HepG2 (cell line): ENCODE measurements around the gene SNAPC4. TPM values are rescaled to one million over a fixed set of nuclear protein-coding genes. Genes with fewer than 3 reads are reported as not detected.

Experiments
- AGO1 ChIP-seq: fragments of 200-400 bp; formaldehyde crosslinking; IDR thresholded peaks from 2 replicates; pipeline ENCODE4 v1.6.1; 2017; ENCODE audit warnings: mild to moderate bottlenecking, low read depth, low read length, moderate library complexity; ENCODE audit not compliant: poor library complexity, severe bottlenecking
- ARNTL ChIP-seq: sonication (generic); formaldehyde crosslinking; IDR thresholded peaks from 2 replicates; pipeline ENCODE4 v1.4.0; 2020; ENCODE audit warnings: mild to moderate bottlenecking, missing genetic modification reagents
- ISL2 ChIP-seq: sonication (generic); formaldehyde crosslinking; IDR thresholded peaks from 2 replicates; pipeline ENCODE4 v1.5.0; 2020; ENCODE audit warnings: missing genetic modification reagents
- MED1 ChIP-seq: sonication (generic); formaldehyde crosslinking; IDR thresholded peaks from 2 replicates; pipeline ENCODE4 v1.4.0; 2020; ENCODE audit warnings: missing genetic modification reagents
- ONECUT2 ChIP-seq: sonication (generic); formaldehyde crosslinking; IDR thresholded peaks from 2 replicates; pipeline ENCODE4 v1.4.0; 2020; ENCODE audit warnings: missing genetic modification reagents
- PCBP1 ChIP-seq: fragments of 200-400 bp; formaldehyde crosslinking; IDR thresholded peaks from 2 replicates; pipeline ENCODE4 v1.6.1; 2017; ENCODE audit warnings: mild to moderate bottlenecking, low read depth, low read length, borderline replicate concordance
- PHF8 ChIP-seq: sonication (generic); formaldehyde crosslinking; IDR thresholded peaks from 2 replicates; pipeline ENCODE4 v1.5.0; 2020; ENCODE audit warnings: missing genetic modification reagents
- RFX1 ChIP-seq: fragments of 450-650 bp; IDR thresholded peaks from 2 replicates; pipeline ENCODE4 v1.6.1; 2017
- SAP130 ChIP-seq: IDR thresholded peaks from 2 replicates; pipeline ENCODE4 v1.6.1; 2016; ENCODE audit warnings: low read depth
- SMAD1 ChIP-seq: sonication (generic); formaldehyde crosslinking; IDR thresholded peaks from 2 replicates; pipeline ENCODE4 v1.4.0; 2020; ENCODE audit warnings: missing genetic modification reagents, low read depth, mild to moderate bottlenecking, borderline replicate concordance
- ZKSCAN1 ChIP-seq: fragments of 150-350 bp; IDR thresholded peaks from 2 replicates; pipeline ENCODE4 v1.6.1; 2014; ENCODE audit warnings: low read length
- ZNF224 ChIP-seq: sonication (generic); formaldehyde crosslinking; IDR thresholded peaks from 2 replicates; pipeline ENCODE4 v1.5.0; 2020; ENCODE audit warnings: mild to moderate bottlenecking, missing genetic modification reagents
- ZNF264 ChIP-seq: sonication (generic); formaldehyde crosslinking; IDR thresholded peaks from 2 replicates; pipeline ENCODE4 v1.4.0; 2020; ENCODE audit warnings: missing genetic modification reagents
- ZNF318 ChIP-seq: sonication (generic); formaldehyde crosslinking; IDR thresholded peaks from 2 replicates; pipeline ENCODE4 v1.4.0; 2020; ENCODE audit warnings: mild to moderate bottlenecking, missing genetic modification reagents
- ZNF547 ChIP-seq: sonication (generic); formaldehyde crosslinking; IDR thresholded peaks from 2 replicates; pipeline ENCODE4 v1.5.1; 2020; ENCODE audit warnings: mild to moderate bottlenecking, missing genetic modification reagents
- ZNF777 ChIP-seq: sonication (generic); formaldehyde crosslinking; IDR thresholded peaks from 2 replicates; pipeline ENCODE4 v1.4.0; 2020; ENCODE audit warnings: missing genetic modification reagents
- polyA plus RNA-seq, 8 experiments: library from polyadenylated mRNA; depleted of rRNA in 3 of 8; stranded (reverse) in 7 of 8; unstranded in 1 of 8; fragments of >200 nt; fragmentation: Illumina TruSeq in 4 of 8; extraction: Trizol in 4 of 8; gene quantifications; 2 replicates each; pipeline versions ENCODE4 v1.2.1 to v1.2.3, GENCODE V29; 2011 to 2016; ENCODE audit warnings: low read depth in 4 of 8, missing spikeins in 1 of 8, mixed read lengths in 1 of 8; ENCODE audit not compliant: insufficient read depth in 1 of 8
- total RNA-seq, 5 experiments: library from RNA; depleted of rRNA; stranded (reverse); fragments of >200 nt; fragmentation: Illumina TruSeq; extraction: Trizol; gene quantifications; 2 replicates each; pipeline ENCODE4 v1.2.3, GENCODE V29; 2016; ENCODE audit warnings: low read depth in 1 of 5
- TF ChIP-seq, protein P1 (sequence below): IDR thresholded peaks from 2 replicates; pipeline ENCODE4 v1.6.1; 2016; ENCODE audit warnings: low read depth, missing genetic modification reagents, missing compliant biosample characterization

Gene SNAPC4
- total and polyA plus RNA-seq, 2 of the 13 experiments (the other 11 are each of a cell fraction or from before 2014, with no cell fraction given), result 2.0 to 6.0 TPM

- TF ChIP-seq, protein P1, sequence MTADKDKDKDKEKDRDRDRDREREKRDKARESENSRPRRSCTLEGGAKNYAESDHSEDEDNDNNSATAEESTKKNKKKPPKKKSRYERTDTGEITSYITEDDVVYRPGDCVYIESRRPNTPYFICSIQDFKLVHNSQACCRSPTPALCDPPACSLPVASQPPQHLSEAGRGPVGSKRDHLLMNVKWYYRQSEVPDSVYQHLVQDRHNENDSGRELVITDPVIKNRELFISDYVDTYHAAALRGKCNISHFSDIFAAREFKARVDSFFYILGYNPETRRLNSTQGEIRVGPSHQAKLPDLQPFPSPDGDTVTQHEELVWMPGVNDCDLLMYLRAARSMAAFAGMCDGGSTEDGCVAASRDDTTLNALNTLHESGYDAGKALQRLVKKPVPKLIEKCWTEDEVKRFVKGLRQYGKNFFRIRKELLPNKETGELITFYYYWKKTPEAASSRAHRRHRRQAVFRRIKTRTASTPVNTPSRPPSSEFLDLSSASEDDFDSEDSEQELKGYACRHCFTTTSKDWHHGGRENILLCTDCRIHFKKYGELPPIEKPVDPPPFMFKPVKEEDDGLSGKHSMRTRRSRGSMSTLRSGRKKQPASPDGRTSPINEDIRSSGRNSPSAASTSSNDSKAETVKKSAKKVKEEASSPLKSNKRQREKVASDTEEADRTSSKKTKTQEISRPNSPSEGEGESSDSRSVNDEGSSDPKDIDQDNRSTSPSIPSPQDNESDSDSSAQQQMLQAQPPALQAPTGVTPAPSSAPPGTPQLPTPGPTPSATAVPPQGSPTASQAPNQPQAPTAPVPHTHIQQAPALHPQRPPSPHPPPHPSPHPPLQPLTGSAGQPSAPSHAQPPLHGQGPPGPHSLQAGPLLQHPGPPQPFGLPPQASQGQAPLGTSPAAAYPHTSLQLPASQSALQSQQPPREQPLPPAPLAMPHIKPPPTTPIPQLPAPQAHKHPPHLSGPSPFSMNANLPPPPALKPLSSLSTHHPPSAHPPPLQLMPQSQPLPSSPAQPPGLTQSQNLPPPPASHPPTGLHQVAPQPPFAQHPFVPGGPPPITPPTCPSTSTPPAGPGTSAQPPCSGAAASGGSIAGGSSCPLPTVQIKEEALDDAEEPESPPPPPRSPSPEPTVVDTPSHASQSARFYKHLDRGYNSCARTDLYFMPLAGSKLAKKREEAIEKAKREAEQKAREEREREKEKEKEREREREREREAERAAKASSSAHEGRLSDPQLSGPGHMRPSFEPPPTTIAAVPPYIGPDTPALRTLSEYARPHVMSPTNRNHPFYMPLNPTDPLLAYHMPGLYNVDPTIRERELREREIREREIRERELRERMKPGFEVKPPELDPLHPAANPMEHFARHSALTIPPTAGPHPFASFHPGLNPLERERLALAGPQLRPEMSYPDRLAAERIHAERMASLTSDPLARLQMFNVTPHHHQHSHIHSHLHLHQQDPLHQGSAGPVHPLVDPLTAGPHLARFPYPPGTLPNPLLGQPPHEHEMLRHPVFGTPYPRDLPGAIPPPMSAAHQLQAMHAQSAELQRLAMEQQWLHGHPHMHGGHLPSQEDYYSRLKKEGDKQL (CRISPR knock-in tag), result no peak
- TF ChIP-seq PHF8 (CRISPR knock-in tag) (peak; percentile 68; the same call in 1 of the 2 replicates), ONECUT2 (no peak), RFX1 (no peak), MED1 (peak; percentile 52), ZNF224 (CRISPR knock-in tag) (no peak), ARNTL (no peak), PCBP1 (no peak), ZKSCAN1 (no peak), ZNF264 (CRISPR knock-in tag) (no peak), SMAD1 (CRISPR knock-in tag) (no peak), SAP130 (CRISPR knock-in tag) (peak; percentile 79), ZNF547 (CRISPR knock-in tag) (0 out of 2 replicates have a peak, but pooled peaks have one; percentile 36), AGO1 (peak; percentile 60), ISL2 (CRISPR knock-in tag) (peak; percentile 32; the same call in 1 of the 2 replicates), ZNF318 (no peak), ZNF777 (CRISPR knock-in tag) (peak; percentile 48; the same call in 1 of the 2 replicates)
Measured at GRCh38 chr9:136373300-136374182, 26.4 kb downstream of the SNAPC4 start, which contains the start of gene CARD9 (continued).
